Thyroid gland (tissue), 4 donors: ENCODE results near the gene UPK1A.

Experiments
- CTCF ChIP-seq, 6 experiments: fragments of 200-600 bp in 3 of 6; fragments of 450-650 bp in 3 of 6; sonication (generic) in 3 of 6; IDR thresholded peaks; one replicate each; pipeline ENCODE4 v1.5.1; 2016 to 2019; ENCODE audit warnings: antibody characterized with exemption in 6 of 6, mild to moderate bottlenecking in 2 of 6, inconsistent platforms in 1 of 6, moderate library complexity in 1 of 6
- POLR2A ChIP-seq, 2 donors: fragments of 450-650 bp; IDR thresholded peaks; one replicate each; pipeline ENCODE4 v1.6.1; 2017; ENCODE audit warnings: antibody characterized with exemption in 2 of 2, mild to moderate bottlenecking in 2 of 2, moderate library complexity in 1 of 2

GRCh38 chr19:35670686-35671085 lies 4.4 kb downstream of the UPK1A start:
- no peak for TF ChIP-seq CTCF (IDR thresholded peaks at IDR 0.05)
- no peak for TF ChIP-seq POLR2A (IDR thresholded peaks at IDR 0.05)
